NCI-H2227 (cell line): ENCODE data around the gene AP3S2.

Source experiments
- DNase-seq: peaks from one replicate; lab custom pipeline; 2025; ENCODE audit not compliant: unreplicated experiment; lab: John Stamatoyannopoulos, UW

The AP3S2 gene

DNA sequence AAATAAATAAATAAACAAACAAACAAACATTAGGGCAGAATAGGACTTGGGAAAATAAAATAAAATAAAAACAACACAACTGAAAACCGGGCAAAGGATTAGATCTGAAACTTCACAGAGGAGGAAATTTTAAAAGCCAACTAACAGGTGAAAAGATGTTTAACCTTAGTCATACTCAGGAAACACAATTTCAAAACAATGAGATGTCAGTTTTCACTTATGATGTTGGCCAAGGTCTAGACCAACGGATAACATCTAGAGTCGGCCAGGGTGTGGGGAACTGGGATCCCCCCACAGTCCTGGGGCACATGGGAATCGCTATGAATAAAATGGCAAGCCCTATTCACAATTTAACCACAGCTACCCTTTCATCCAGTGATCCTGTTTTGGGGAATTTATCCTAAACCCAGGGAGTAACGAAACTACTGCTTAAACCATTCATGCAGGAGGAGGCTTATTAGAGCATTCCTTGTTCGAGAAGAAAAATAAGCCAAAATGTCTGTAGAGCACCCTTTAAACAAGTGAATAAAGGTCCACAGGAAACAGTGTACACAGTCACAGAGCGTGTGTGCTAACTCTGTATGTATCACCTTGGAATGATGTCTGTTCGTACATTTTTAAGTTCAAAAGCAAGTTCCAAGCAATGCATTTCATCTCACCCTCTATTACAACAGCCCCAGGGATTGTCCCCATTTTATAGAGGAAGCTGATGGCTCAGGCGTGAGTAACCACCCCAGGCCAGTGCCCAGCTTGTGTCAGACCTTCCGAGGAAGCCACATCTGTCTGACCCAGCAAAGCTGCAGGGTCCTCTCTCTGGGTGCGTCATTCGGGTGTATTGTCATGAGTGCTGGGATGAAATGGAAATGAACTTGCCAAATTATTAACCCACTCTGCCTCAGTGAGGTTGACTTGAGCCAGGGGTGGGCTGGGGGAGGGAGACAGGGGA is 72.9 kb downstream of the AP3S2 start:
- no peak for DNase-seq

DNA sequence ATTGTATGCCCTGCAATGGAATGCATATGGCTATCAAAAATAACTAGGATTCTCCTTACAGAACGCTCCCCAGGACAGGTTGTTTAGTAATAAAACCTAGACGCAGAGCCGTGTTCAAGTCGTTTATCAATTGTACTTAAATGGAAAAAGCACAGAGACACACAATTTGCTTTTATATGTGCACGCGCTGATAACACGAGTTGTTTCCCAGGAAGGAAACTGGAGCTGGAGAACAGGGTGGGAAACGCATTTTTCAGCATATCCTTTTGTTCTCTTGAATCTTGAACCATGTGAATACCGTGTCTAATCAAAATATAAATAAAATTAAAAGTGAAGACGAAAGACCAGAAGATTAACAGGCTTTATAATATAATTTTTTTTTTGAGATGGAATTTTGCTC is 75.5 kb downstream of the AP3S2 start:
- DNase-seq = no peak

DNA sequence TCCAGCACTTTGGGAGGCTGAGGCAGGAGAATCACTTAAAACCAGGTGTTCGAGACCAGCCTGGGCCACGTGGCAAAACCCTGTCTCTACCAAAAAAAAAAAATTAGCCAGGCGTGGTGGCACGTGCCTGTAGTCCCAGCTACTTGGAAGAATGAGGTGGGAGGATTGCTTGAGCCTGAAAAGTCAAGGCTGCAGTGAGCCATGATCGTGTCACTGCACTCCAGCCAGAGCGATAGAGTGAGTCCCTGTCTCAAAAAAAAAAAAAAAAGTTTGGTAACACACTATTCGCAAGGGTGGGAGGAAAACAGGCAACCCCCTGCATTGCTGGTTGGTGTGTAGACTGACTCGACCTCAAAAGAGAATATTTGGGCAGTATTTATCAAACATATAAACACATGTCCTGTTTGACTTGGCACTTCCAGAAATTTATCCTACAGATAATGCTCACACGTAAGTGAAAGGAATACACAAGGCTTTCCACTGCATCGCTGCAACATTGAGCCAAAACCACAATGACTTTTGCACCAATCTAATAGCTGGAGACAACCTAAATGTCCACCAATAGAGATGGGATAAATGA is 76.0 kb downstream of the AP3S2 start:
- DNase-seq = no peak

DNA sequence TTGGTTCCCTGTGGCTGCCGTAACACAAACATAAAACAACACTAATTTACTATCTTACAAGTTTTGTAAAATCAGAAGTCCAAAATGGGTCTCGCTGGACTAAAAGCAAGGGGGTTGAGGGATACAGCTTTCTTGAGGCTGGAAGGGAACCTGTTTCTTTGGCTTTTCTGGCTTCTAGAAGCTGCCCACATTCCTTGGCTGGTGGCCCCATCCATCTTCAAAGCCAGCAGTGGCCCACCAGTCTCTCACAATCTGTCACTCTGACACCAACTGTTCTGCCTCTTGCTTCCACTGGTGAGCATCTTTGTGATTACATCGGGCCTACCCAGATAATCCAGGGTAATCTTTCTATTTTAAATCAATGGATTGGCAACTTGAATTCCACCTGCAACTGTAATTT is 78.0 kb downstream of the AP3S2 start:
- no peak for DNase-seq

DNA sequence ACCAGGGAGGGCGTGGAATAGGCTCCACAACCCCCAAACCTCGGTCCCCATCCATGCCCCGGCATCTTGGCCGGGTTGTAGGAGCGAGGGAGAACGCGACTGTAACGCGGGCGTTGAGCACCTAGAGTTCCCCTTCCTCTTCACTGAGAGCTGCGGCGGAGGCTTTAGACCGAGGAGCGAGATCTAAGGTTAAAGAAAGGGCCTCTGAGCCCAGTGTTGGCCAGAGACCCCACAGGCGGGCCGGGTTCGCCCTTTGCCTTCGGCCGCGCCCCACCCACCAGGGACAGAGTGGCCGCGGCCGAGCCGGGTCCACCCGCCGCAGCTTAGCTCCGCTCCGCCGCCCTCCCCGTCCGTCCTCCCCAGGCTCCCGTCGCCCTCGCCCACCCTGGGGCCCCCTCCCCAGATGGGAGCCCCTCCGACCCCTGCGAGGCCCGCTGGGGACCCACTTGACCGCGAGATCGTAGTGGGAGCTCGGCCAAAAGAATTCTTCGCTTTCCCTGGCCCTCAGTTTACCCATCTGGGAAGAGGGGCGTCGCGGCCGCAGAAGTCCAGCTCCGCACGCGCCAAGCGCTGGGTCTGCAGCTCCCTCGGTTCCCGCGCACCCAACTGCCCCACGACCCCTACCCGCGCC is 79.6 kb downstream of the AP3S2 start:
- DNase-seq = no peak

DNA sequence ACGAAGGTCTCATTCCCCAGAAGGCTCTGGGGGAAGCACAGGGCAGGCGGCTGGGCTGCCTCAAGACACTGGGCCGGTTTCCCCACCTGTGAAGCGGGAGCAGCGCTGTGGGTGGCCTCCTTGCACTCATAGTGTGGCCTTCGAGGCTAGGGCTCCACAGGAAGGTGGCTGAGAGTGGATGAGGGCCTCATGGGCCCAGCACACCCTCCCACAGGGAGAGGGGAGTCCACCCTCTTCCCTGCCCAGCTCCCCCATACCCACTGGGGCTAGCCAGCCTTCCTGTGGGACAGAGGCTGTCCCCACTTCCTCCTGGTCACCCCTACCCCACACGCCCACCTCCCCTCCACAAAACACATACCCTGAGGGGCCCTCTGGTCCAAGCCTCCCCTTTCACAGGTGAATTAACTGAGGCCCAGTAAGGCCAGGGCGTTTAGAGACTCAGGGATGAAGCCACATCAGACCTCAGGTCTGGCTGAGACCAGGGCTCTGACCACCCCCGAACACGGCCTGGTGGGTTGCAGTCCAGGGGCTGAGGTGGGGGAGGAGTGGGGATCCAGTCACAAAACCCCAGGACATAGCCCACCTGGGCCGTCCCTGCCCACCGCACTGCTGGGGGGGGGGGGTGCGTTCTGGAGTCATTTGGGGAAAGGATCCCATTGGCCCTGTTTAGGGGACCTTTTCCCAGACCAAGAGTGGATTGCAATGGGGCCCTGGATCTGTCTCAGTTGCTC is 80.2 kb downstream of the AP3S2 start:
- DNase-seq = no peak

DNA sequence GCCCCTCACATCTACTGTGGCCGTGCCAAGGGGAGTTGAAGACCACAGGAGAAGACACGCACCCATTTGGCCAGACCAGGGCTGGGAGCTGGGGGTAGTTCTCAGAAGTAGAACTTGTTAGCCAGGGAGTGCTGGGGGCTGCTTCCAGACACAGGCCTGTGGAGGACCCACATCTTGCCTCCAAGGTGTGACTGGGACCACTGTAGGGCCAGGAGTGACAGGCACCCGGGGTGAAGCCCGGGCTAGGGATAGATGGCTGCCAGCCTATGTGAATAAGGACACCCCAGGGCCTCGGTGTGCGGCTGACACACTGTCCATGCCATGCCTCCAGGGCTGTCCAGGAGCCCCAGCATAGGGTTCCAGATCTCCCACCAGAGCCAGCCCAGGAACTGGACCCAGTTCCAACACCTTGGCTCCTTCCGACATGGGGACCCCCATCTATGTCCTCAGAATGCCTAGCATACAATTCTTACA is 80.9 kb downstream of the AP3S2 start:
- no peak for DNase-seq

DNA sequence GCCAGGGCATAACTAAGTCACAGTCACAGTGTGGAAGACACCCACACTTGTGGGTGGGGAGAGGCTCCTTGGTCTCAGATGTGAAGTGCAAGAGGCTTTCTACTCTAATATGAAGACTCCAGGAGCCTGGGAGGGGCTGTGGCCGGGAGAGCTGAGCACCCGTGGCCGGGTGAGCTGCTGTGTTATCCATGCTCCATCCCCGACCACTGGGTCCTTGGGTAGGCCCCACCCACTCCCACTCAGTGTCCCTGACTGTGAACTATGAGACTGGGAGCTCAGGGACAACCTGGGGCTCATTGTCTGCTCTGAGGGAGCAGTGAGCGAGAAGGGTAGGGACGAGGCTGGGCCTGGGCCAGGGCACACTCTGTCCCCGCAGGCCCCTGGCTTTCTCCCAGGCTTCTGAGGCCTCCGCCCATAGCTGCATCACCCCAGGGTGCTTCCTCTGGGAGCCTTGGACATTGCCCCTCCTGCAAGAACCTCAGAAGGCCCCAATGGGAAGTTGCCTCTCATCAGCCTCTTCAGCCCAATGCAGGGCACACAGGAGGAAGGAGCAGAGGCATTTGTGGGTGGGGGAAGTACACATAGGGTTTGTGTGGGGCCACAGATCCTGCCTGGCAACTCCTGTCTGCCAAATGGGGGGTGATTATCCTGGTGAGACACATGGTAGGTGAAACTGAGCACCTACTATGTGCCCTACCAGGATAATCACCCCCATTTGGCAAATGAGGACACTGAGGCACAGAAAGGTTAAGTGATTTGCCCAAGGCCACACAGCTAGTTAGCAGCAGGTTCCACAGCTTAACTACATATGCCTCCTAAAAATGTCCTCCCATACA is 81.6 kb downstream of the AP3S2 start:
- no peak for DNase-seq

DNA sequence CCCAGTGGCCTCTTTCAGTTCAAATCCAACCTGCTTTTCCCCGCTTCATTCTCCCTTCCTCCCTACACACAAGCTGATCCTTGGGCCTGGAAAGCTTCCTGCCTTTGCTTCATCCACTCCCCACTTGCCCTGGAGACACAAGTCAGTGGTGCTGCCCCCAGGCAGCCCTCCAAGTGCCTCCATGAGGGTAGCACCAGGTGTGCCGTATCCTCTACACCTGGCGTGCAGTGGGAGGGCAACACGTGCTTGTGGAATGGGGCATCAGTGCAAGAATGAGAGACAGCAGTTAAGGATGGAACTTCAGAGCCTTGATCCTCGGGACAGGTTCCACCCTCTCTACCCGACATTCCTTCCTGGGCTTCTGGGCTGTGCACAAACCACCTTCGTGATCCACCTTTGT is 83.0 kb downstream of the AP3S2 start:
- no peak for DNase-seq

DNA sequence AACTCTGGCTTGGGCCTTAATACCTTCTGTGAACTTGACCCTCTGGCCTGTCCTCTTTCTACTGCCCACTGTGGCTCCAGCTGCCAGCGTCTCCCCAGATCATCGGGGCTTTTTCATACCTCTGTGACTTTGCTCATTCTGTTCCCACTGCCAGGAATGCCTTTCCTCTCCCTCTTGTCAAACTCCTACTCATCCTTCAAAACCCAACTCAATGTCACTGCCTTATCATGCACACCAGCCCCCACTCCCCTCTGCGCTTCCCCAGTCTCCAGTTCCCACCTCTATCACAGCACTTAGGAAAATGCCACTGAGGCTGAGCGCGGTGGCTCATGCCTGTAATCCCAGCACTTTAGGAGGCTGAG is 84.0 kb downstream of the AP3S2 start:
- DNase-seq = no peak

DNA sequence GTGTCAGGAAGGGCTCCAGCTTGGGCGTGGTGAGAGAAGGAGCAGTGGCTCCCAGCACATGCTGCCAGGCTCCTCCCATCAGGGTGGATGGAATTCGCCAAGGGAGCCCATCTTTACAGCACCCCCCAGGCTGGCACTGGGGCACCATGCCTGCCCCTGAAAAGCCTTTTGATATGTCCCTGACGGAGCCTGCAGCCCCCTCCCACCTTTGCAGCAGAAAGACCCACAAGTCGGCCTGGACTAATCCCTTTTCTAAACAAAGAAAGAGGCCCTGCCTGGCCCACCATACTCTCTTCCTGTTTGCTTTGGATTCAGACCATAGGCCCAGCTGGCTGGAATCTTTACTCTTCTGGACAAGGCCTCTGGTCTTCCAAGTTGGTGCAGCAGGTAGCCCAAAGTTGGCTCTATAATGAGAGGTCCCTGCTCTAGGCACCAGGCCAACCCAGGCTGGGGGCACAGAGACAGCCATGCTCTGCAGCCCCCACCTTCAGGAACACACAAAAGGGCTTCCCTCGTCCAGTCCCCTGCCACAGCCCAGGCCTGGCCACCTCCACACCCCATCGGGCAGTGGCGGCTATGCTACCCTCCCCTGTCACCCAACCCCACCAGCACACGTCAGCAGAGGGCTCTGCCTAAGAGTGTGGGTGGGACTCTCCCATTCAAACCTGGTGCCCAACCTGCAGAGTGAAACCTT is 84.6 kb downstream of the AP3S2 start:
- DNase-seq = no peak

DNA sequence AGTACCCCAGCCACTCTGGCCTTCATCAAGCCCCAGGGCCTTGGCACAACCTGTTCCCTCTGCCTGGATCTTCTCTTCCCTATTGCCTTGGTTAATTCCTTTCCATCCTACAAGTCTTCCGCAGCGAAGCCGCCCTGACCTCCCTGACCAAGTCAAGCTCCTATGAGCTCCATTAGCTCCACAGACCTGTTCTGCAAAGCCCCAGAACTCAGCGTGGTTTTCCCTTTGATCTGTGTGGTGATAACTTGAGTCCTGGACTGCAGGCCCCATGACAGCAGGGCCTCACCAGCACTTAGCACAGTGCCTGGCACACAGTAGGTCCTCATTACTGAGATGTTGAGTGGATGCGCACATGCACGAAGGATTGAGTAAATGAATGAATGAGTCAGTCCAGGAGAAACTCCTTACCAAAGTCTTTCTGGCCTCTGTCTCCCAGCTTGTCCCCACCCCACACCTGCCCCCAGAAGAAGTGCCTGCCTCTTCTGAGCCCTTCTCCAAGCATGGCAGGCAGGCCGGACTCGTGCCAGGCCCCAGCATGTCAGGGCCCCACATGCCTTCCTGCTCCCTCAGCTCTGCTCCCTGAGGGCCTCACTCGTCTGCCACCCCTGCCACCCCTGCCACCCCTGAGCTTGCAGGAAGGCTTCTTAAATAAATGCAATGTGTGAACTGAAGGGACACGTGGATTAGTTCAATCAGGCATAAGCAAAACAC is 85.5 kb downstream of the AP3S2 start:
- no peak for DNase-seq

DNA sequence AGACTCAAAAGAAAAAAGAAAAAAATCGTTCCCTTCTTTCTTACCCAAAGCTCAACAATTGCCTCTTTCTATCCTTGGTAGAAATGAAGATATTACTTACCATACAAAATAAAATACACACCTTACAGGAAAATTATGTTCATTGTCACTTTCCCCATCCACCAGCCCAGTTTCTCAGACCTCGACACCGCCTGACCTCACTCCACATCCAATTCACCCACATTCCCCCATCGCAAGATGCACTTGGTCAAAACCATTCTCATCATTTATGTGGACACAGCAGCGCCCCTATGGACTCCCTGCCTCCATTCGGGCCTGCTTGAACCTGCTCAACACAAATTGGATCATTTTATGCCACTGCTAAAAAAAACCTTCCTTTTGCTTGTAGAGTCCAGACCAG is 86.1 kb downstream of the AP3S2 start:
- no peak for DNase-seq

DNA sequence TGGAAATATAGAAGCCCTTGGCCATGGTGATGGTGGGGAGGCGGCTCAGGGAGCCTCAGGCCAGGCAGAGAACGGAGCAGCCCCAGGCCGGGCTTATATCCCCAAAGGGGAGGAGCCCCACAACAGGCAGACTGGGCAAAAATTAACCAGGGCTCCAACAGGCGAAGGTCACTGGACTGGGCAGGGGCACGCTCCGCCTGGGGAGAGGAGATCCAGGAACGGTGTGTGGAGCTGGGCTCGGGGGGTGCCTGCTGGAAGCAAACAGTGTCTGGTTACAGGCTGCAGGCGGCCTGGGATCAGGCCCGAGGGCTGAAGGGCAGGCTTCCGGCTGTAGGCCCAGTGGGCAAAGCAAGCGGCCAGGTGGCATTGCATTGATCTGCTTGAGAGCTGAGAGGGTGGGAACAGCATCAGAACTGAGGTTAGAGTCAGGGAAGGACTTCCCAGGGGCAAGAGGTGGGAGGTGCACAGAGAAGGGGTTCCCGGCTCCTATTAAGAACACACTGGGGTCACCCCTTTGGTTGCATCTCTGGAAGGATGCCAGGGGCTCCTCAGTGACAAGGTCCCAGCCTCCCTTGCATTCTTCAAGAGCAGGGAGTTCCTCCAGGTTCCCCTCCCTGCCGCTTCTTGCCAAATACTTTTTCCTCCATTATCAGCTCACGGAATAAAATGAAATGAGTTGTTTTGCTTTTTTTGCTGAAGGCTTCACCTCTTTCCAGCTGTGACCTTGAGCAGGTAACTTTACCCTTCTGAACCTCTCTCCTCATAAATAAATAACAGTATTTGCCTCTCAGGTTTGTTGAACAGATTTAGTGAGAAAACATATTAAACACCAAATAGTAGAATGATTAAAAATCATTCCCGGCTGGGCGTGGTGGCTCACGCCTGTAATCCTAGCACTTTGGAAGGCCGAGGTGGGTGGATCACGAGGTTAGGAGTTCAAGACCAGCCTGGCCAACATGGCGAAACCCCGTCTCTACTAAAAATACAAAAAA is 86.9 kb downstream of the AP3S2 start:
- no peak for DNase-seq

DNA sequence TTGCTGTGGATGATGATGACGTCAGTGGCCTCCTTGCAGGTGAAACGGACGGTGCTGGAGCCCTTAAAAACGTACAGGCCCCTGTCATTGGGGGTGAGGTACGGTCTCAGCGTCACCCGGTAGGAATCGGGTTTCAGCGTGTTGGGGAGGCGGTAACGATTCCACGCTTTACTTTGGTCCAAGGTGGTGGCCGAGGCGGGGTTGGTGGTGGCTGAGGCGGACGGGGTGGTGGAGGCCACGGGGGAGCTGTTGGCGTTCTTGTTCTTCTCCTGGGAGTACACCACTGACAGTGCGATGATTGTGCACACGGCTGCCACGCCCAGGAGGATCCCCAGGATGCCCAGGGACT is 87.6 kb downstream of the AP3S2 start:
- no peak for DNase-seq

DNA sequence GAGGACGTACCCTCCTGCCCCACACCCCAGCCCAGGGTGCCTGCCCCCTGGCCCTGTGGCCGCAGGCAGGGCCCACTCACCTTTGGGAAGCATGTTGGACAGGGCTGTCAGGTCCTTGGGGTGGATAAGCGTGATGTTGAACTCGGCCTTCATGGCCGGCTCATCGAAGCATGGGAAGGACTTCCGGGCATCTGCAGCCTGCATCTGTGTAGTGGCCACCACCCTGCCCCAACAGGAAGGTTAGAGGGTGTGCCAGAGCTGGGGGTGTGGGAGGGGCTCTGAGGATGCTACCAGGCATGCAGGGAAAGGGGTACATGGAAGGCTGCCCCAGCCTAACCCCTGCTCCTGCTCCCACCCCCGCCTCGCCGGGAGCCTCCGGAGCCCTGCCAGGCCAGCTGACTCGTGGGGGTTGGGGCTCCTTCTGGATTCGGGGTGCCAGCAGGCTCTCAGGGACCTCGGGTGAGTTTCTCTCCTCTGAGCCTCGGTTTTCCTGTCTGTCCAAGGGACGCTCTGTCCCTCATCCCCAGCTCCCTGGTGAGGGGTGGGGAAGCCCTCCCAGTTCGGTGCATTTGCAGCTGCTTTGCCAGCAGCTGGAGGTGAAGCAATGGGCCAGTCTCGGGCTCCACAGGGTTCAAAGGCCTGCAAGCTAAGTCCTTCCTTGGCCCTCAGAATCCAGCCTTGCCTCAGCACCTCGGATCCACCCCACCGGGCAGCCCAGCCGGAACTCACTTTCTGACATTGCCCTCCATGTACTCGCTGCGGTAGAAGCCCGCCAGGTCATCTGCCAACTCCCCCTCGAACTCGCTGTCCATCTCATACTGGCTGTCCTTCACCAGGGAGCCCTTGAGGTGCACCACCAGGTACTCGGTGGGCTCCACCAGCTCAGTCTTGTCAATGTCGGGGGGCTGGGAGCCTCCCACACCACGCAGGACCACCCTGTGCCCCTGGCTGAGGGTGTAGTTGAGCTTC is 88.3 kb downstream of the AP3S2 start:
- DNase-seq = no peak
